Smooth muscle cell (in vitro differentiated cells): ENCODE measurements around the gene OR10G2. TPM values are rescaled to one million over a fixed set of nuclear protein-coding genes. Genes with fewer than 3 reads are reported as not detected.

Experiments used
- DNase-seq: peaks from one replicate; lab custom pipeline; 2025; ENCODE audit not compliant: unreplicated experiment; lab: John Stamatoyannopoulos, UW
- H2AFZ ChIP-seq: fragments of 200-600 bp; sonication (generic); 2 replicates; pipeline ENCODE4 v1.6.0; 2016; ENCODE audit warnings: antibody characterized with exemption, low read depth, mild to moderate bottlenecking
- H3F3A ChIP-seq: fragments of 200-600 bp; sonication (generic); 2 replicates; pipeline ENCODE4 v1.6.0; 2017; ENCODE audit warnings: antibody characterized with exemption, low read depth
- H3K27ac ChIP-seq: fragments of 200-600 bp; sonication (generic); 2 replicates; pipeline ENCODE4 v1.5.1; 2016; ENCODE audit warnings: low read depth, mild to moderate bottlenecking
- H3K27me3 ChIP-seq: fragments of 200-600 bp; sonication (generic); 2 replicates; pipeline ENCODE4 v1.6.1; 2016; ENCODE audit warnings: low read depth, mild to moderate bottlenecking
- H3K36me3 ChIP-seq: fragments of 200-600 bp; sonication (generic); 2 replicates; pipeline ENCODE4 v1.5.1; 2016; ENCODE audit warnings: low read depth
- H3K4me1 ChIP-seq: fragments of 200-600 bp; sonication (generic); 2 replicates; pipeline ENCODE4 v1.5.1; 2016; ENCODE audit warnings: low read depth
- H3K4me2 ChIP-seq: fragments of 200-600 bp; sonication (generic); 2 replicates; pipeline ENCODE4 v1.6.0; 2016; ENCODE audit warnings: mild to moderate bottlenecking
- H3K4me3 ChIP-seq: fragments of 200-600 bp; sonication (generic); 2 replicates; pipeline ENCODE4 v1.5.1; 2016; ENCODE audit warnings: mild to moderate bottlenecking
- H3K79me2 ChIP-seq: fragments of 200-600 bp; sonication (generic); 2 replicates; pipeline ENCODE4 v1.6.0; 2016; ENCODE audit warnings: low read depth, mild to moderate bottlenecking
- H3K9ac ChIP-seq: fragments of 200-600 bp; sonication (generic); 2 replicates; pipeline ENCODE4 v1.6.0; 2016; ENCODE audit warnings: low read depth
- H3K9me3 ChIP-seq: fragments of 200-600 bp; sonication (generic); replicated peaks from 2 replicates; pipeline ENCODE4 v1.5.1; 2016; ENCODE audit warnings: low read depth
- H4K20me1 ChIP-seq: fragments of 200-600 bp; sonication (generic); 2 replicates; pipeline ENCODE4 v1.6.0; 2016; ENCODE audit warnings: low read depth
- CTCF ChIP-seq: fragments of 200-600 bp; sonication (generic); IDR thresholded peaks from 2 replicates; pipeline ENCODE4 v1.5.1; 2017; ENCODE audit warnings: borderline replicate concordance, mild to moderate bottlenecking, antibody characterized with exemption; ENCODE audit not compliant: insufficient read depth, poor library complexity, severe bottlenecking
- WGBS: methylation state at CpG from one replicate; pipeline ENCODE4 v1.1.7; 2016; ENCODE audit warnings: low lambda C conversion rate; 5-methylcytosine and 5-hydroxymethylcytosine counted together
- polyA plus RNA-seq: library from polyadenylated mRNA; unstranded; fragments of >200 nt; fragmentation: Nextera tagmentation; extraction: Ambion mirVana; gene quantifications from 2 replicates; pipeline ENCODE4 v1.2.1, GENCODE V29; 2016
- total RNA-seq: library from RNA; depleted of rRNA; stranded (reverse); fragments of >200 nt; gene quantifications from 2 replicates; pipeline ENCODE4 v1.2.3, GENCODE V29; 2014

Gene OR10G2
- total and polyA plus RNA-seq, 2 experiments from 2014 or later = not detected

- H3K4me1 ChIP-seq = no peaks in the 10 kb centered on the region
- DNase-seq = no peak
Observed at GRCh38 chr14:21589317-21589716, 45.4 kb downstream of the OR10G2 start.

More at GRCh38 chr14:21589317-21589716, 45.4 kb downstream of the OR10G2 start:
- H3K36me3 ChIP-seq = no peaks in the 10 kb centered on the region
- H4K20me1 ChIP-seq = no peaks in the 10 kb centered on the region
- no peak for TF ChIP-seq CTCF
- no peak overlapping the region for H2AFZ ChIP-seq
- no peak overlapping the region for H3K4me3 ChIP-seq
- H3F3A ChIP-seq = no peaks in the 10 kb centered on the region
- H3K79me2 ChIP-seq = no peaks in the 10 kb centered on the region
- H3K4me2 ChIP-seq = no peak overlapping the region
- H3K9me3 ChIP-seq = peaks cover 3% of the 10 kb centered on the region
- H3K27me3 ChIP-seq = no peaks in the 10 kb centered on the region
- H3K27ac ChIP-seq = no peak overlapping the region
- no peak overlapping the region for H3K9ac ChIP-seq
- 73% methylated on average over 4 of the region's 4 CpGs for WGBS

Other genes with a start within 250 kb of the OR10G2 start
- gene CHD8, start 178.8 kb downstream of the OR10G2 start, total RNA-seq = 52.9 and 57.1 TPM in 2 replicates
- 25.0 and 36.3 TPM in 2 replicates for gene CHD8, start 178.8 kb downstream of the OR10G2 start, polyA plus RNA-seq
- 30.4 and 36.0 TPM in 2 replicates for gene RAB2B, start 158.0 kb downstream of the OR10G2 start, total RNA-seq
- gene RAB2B, start 158.0 kb downstream of the OR10G2 start, polyA plus RNA-seq = 15.3 and 15.4 TPM in 2 replicates
- 31.9 and 33.9 TPM in 2 replicates for gene TOX4, start 157.7 kb downstream of the OR10G2 start, total RNA-seq
- gene TOX4, start 157.7 kb downstream of the OR10G2 start, polyA plus RNA-seq = 54.5 and 58.4 TPM in 2 replicates
- 37.6 and 43.6 TPM in 2 replicates for gene METTL3, start 123.6 kb downstream of the OR10G2 start, total RNA-seq
- gene METTL3, start 123.6 kb downstream of the OR10G2 start, polyA plus RNA-seq = 25.5 and 29.7 TPM in 2 replicates
- gene SALL2, start 108.6 kb downstream of the OR10G2 start, total RNA-seq = 4.5 and 5.9 TPM in 2 replicates
- 4.5 and 6.7 TPM in 2 replicates for gene SALL2, start 108.6 kb downstream of the OR10G2 start, polyA plus RNA-seq
- gene OR10G3, start 54.9 kb downstream of the OR10G2 start, total RNA-seq = not detected in 2 replicates
- not detected in 2 replicates for gene OR10G3, start 54.9 kb downstream of the OR10G2 start, polyA plus RNA-seq
- not detected in 2 replicates for gene OR4E2, start 18.9 kb upstream of the OR10G2 start, total RNA-seq
- gene OR4E2, start 18.9 kb upstream of the OR10G2 start, polyA plus RNA-seq = not detected in 2 replicates
- not detected in 2 replicates for gene OR4E1, start 38.9 kb upstream of the OR10G2 start, total RNA-seq
- not detected in 2 replicates for gene OR4E1, start 38.9 kb upstream of the OR10G2 start, polyA plus RNA-seq